ENCODE data around the gene CASQ2. TPM values are rescaled to one million over a fixed set of nuclear protein-coding genes. Genes with fewer than 3 reads are reported as not detected.
A peak's percentile ranks its signal among the peaks of the same experiment; 100 is the strongest.

The CASQ2 gene
- total and polyA plus RNA-seq, 2 donors (not counting 1 experiment from before 2014, with no cell fraction given), result not detected

DNA sequence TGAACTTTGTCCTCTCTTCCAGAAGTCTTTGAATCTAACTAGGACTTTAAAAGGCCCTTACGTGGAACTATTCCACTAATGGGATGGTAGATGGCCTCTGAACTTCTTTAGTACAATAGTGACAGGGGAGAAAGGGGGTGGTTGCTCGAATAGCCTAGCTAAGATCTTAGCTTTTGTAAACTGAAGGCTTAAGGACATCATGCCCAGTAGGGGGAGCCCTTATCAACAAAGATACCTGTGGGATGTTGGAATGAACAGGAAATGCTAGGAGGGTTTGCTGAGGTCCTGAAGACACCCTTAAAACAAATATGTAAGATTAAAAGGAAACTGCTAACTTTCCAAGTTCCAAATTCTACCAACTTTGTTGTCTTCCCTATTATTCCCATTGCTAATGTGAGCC lies 39.2 kb upstream of the CASQ2 start:
- no peaks in the 10 kb centered on the region for H3K4me1 Mint-ChIP-seq
- POLR2A ChIA-PET, result no interaction called here

GRCh38 chr1:115805597-115805996 lies 37.1 kb upstream of the CASQ2 start:
- Histone ChIP-seq H3K27me3 (replicated peaks in 1 of 4; ENCODE audit: control extremely low read depth in 1 of 4, control insufficient read depth in 3 of 4, insufficient read depth in 4 of 4, low read length in 3 of 4) (no peaks in the 10 kb centered on the region), H3K4me3 (ENCODE audit: control extremely low read depth in 1 of 5, extremely low read depth in 1 of 5, insufficient read depth in 1 of 5, low read depth in 2 of 5, low read length in 4 of 5) (no peak overlapping the region), H3K9ac (ENCODE audit: low read length) (no peak overlapping the region), H4K20me1 (ENCODE audit: control insufficient read depth, insufficient read depth, low read length, poor library complexity, severe bottlenecking) (no peaks in the 10 kb centered on the region), H3K36me3 (replicated peaks in 1 of 2; ENCODE audit: control extremely low read depth in 1 of 2, control insufficient read depth in 1 of 2, extremely low read depth in 1 of 2, insufficient read depth in 2 of 2, low read length in 1 of 2) (no peaks in the 10 kb centered on the region), H3K4me1 (ENCODE audit: control insufficient read depth in 2 of 2, insufficient read depth in 2 of 2, low read length in 2 of 2) (no peaks in the 10 kb centered on the region), H2AFZ (ENCODE audit: insufficient read depth, low read depth, low read length, poor library complexity, severe bottlenecking) (no peak overlapping the region), H3K79me2 (ENCODE audit: control insufficient read depth, insufficient read depth, low read length) (no peaks in the 10 kb centered on the region), H3K4me2 (replicated peaks; ENCODE audit: low read depth, low read length, poor library complexity, severe bottlenecking) (no peak overlapping the region), H3K9me3 (ENCODE audit: control extremely low read depth in 1 of 3, control insufficient read depth in 2 of 3, insufficient read depth in 1 of 3, low read length in 2 of 3) (peaks cover 0 to 2% (median 0%) of the 10 kb centered on the region in 3 donors), H3K27ac (ENCODE audit: low read length in 2 of 2) (no peak overlapping the region)
- no peak for ATAC-seq (ENCODE audit: low read depth)
- Mint-ChIP-seq H3K4me1 (no peaks in the 10 kb centered on the region), H3K27me3 (peaks cover 16% of the 10 kb centered on the region), H3K4me3 (no peak overlapping the region), H3K27ac (no peak overlapping the region), H3K9me3 (ENCODE audit: insufficient read depth) (no peaks in the 10 kb centered on the region)
- WGBS (ENCODE audit: insufficient coverage), result no CpG with 5 or more reads among the region's 1 CpG
- no peak for TF ChIP-seq CTCF (IDR thresholded peaks at IDR 0.05)
- no peak for TF ChIP-seq EZH2 (IDR thresholded peaks at IDR 0.05; ENCODE audit: borderline replicate concordance, insufficient read depth, low read depth, low read length, poor library complexity, severe bottlenecking)
- ChIA-PET POLR2A (no interaction called here), CTCF (interaction anchor here (2.5 kb wide), 1 partner anchor 215 kb away, joined by 22 read pairs; no protein-coding TSS in a partner anchor)
- DNase-seq, result no peak
- intact Hi-C loops (cut with micrococcal nuclease), result no loop called here

More for the DNA sequence above, 39.2 kb upstream of the CASQ2 start:
- no peak overlapping the region for H3K4me3 ChIP-seq (ENCODE audit: control extremely low read depth in 1 of 5, extremely low read depth in 1 of 5, insufficient read depth in 1 of 5, low read depth in 2 of 5, low read length in 4 of 5)
- peak; percentile 52 for DNase-seq
- no peak for ATAC-seq (ENCODE audit: low read depth)
- no peak overlapping the region for H3K9ac ChIP-seq (ENCODE audit: low read length)
- no peak overlapping the region for H3K27ac ChIP-seq (ENCODE audit: low read length in 2 of 2)
- TF ChIP-seq CTCF (IDR thresholded peaks at IDR 0.05) (peak; percentile 73), EZH2 (IDR thresholded peaks at IDR 0.05; ENCODE audit: borderline replicate concordance, insufficient read depth, low read depth, low read length, poor library complexity, severe bottlenecking) (no peak)
- H3K27me3 ChIP-seq (replicated peaks in 1 of 4; ENCODE audit: control extremely low read depth in 1 of 4, control insufficient read depth in 3 of 4, insufficient read depth in 4 of 4, low read length in 3 of 4), result no peaks in the 10 kb centered on the region
- Mint-ChIP-seq H3K27ac (no peak overlapping the region), H3K9me3 (ENCODE audit: insufficient read depth) (no peaks in the 10 kb centered on the region), H3K4me3 (no peak overlapping the region), H3K27me3 (peaks cover 13% of the 10 kb centered on the region)
- peaks cover 0 to 2% (median 0%) of the 10 kb centered on the region in 3 donors for H3K9me3 ChIP-seq (ENCODE audit: control extremely low read depth in 1 of 3, control insufficient read depth in 2 of 3, insufficient read depth in 1 of 3, low read length in 2 of 3)
- no peak overlapping the region for H3K4me2 ChIP-seq (replicated peaks; ENCODE audit: low read depth, low read length, poor library complexity, severe bottlenecking)
- H3K4me1 ChIP-seq (ENCODE audit: control insufficient read depth in 2 of 2, insufficient read depth in 2 of 2, low read length in 2 of 2), result no peaks in the 10 kb centered on the region
- no peaks in the 10 kb centered on the region for H3K36me3 ChIP-seq (replicated peaks in 1 of 2; ENCODE audit: control extremely low read depth in 1 of 2, control insufficient read depth in 1 of 2, extremely low read depth in 1 of 2, insufficient read depth in 2 of 2, low read length in 1 of 2)
- H4K20me1 ChIP-seq (ENCODE audit: control insufficient read depth, insufficient read depth, low read length, poor library complexity, severe bottlenecking), result no peaks in the 10 kb centered on the region
- WGBS (ENCODE audit: insufficient coverage), result 8% methylated on average over 2 of the region's 2 CpGs
- H3K79me2 ChIP-seq (ENCODE audit: control insufficient read depth, insufficient read depth, low read length), result no peaks in the 10 kb centered on the region
- CTCF ChIA-PET, result interaction anchor here (0.6 to 6.3 kb wide), 9 partner anchors 11 to 1228 kb away, joined by 3 to 59 read pairs (median 4); no protein-coding TSS in a partner anchor
- no peak overlapping the region for H2AFZ ChIP-seq (ENCODE audit: insufficient read depth, low read depth, low read length, poor library complexity, severe bottlenecking)
- intact Hi-C loops (cut with micrococcal nuclease), result loop anchor here (2.0 kb wide), 1 partner anchor 213 kb away; no protein-coding TSS in a partner anchor
